Fibroblast of skin of scalp (primary cell): Measurements from ENCODE around the gene DIP2B.
A peak's percentile ranks its signal among the peaks of the same experiment; 100 is the strongest.
"Not testable (repeated sequence)": the region's sequence is repeated elsewhere in the genome, so short reads cannot be mapped to it uniquely, and the experiment has no call there.

Experiments used
- DNase-seq: peaks from one replicate; pipeline ENCODE4 v3.0.0-alpha.2; 2013

The DIP2B gene

GRCh38 chr12:50550530-50551223, 45.9 kb downstream of the DIP2B start:
- DNase-seq, result no peak

GRCh38 chr12:50551866-50552265, 47.1 kb downstream of the DIP2B start:
- no peak for DNase-seq

- DNase-seq, result no peak
Observed at GRCh38 chr12:50554651-50555050, 49.9 kb downstream of the DIP2B start.

- no peak for DNase-seq
Observed at GRCh38 chr12:50555471-50555885, 50.7 kb downstream of the DIP2B start.

- DNase-seq, result no peak
Observed at GRCh38 chr12:50556273-50556672, 51.5 kb downstream of the DIP2B start.

GRCh38 chr12:50556796-50557195, 52.0 kb downstream of the DIP2B start:
- DNase-seq, result not testable (repeated sequence)

GRCh38 chr12:50557421-50557820, 52.6 kb downstream of the DIP2B start:
- no peak for DNase-seq

GRCh38 chr12:50558970-50559369, 54.2 kb downstream of the DIP2B start:
- no peak for DNase-seq

- DNase-seq, result no peak
Observed at GRCh38 chr12:50562520-50563433, 58.0 kb downstream of the DIP2B start.

GRCh38 chr12:50563434-50563787, 58.6 kb downstream of the DIP2B start:
- no peak for DNase-seq

GRCh38 chr12:50564237-50564947, 59.6 kb downstream of the DIP2B start:
- no peak for DNase-seq

- no peak for DNase-seq
Observed at GRCh38 chr12:50564948-50565297, 60.1 kb downstream of the DIP2B start.

GRCh38 chr12:50566066-50566465, 61.3 kb downstream of the DIP2B start:
- no peak for DNase-seq

GRCh38 chr12:50567926-50568325, 63.1 kb downstream of the DIP2B start:
- DNase-seq, result no peak

- no peak for DNase-seq
Observed at GRCh38 chr12:50568338-50569091, 63.7 kb downstream of the DIP2B start.

- no peak for DNase-seq
Observed at GRCh38 chr12:50569321-50569720, 64.5 kb downstream of the DIP2B start.

- no peak for DNase-seq
Observed at GRCh38 chr12:50569876-50570275, 65.1 kb downstream of the DIP2B start.

GRCh38 chr12:50571786-50572185, 67.0 kb downstream of the DIP2B start:
- no peak for DNase-seq

- peak; percentile 76 for DNase-seq
Observed at GRCh38 chr12:50572287-50572686, 67.5 kb downstream of the DIP2B start.

GRCh38 chr12:50572760-50573159, 68.0 kb downstream of the DIP2B start:
- no peak for DNase-seq

- no peak for DNase-seq
Observed at GRCh38 chr12:50573271-50573670, 68.5 kb downstream of the DIP2B start.

- no peak for DNase-seq
Observed at GRCh38 chr12:50574601-50575348, 70.0 kb downstream of the DIP2B start.
